Spleen (tissue), 7 donors: ENCODE data around the gene MUC12.

ENCODE experiments used
- CTCF ChIP-seq, 11 experiments: fragments of 200-600 bp in 7 of 11; fragments of 450-650 bp in 4 of 11; sonication (generic) in 4 of 11; IDR thresholded peaks in 8 of 11; conservative IDR thresholded peaks in 3 of 11; 1 replicate in 7 of 11; 2 replicates in 4 of 11; pipeline versions ENCODE4 v1.4.0 to v1.8.0; 2016 to 2021; ENCODE audit warnings: antibody characterized with exemption in 11 of 11, inconsistent platforms in 4 of 11, mild to moderate bottlenecking in 1 of 11
- POLR2AphosphoS5 ChIP-seq, 3 donors: sonication (generic); formaldehyde crosslinking; IDR thresholded peaks; one replicate each; pipeline ENCODE4 v1.5.1; 2017; ENCODE audit warnings: antibody characterized with exemption in 3 of 3
- donor health status: DM: no; HTN: no; CAD: no; lungs with moderate emphysema.
- donor health status: DM: no; HTN: no; CAD: no.
- donor health status: DM: no; HTN: no; CAD: no.

- TF ChIP-seq POLR2AphosphoS5 (IDR thresholded peaks at IDR 0.05): no peak
- TF ChIP-seq CTCF (IDR thresholded peaks at IDR 0.05 in 8 of 11, conservative IDR thresholded peaks at IDR 0.05 in 3 of 11): no peak
Measured at GRCh38 chr7:100951172-100951571, 18.2 kb upstream of the MUC12 start.
